HCT116 (cell line): ENCODE results near the gene MATN3. TPM values are rescaled to one million over a fixed set of nuclear protein-coding genes. Genes with fewer than 3 reads are reported as not detected.

Source experiments
- ATAC-seq: fragments of 200-7000 bp; cut with Tn5 transposase; 2 replicates; pipeline ENCODE4 v1.9.1; 2020; ENCODE audit warnings: mild to moderate bottlenecking, moderate library complexity
- BruUV-seq: library from RNA; stranded (reverse); fragments of 400-500 nt; replicated peaks from 2 replicates; lab custom pipeline; 2021; lab: Mats Ljungman, UMichigan
- CTCF ChIA-PET: fragments of 300-600 bp; sonication (Branson Sonifier 250); formaldehyde crosslinking; loops from one replicate; lab custom pipeline; 2021; ENCODE audit warnings: antibody characterized with exemption; lab: Charles Lee
- POLR2A ChIA-PET: fragments of 300-600, 350-600 bp; sonication (Branson Sonifier 250); formaldehyde crosslinking; loops from one replicate; lab custom pipeline; 2021; ENCODE audit warnings: antibody characterized with exemption; lab: Charles Lee
- RAD21 ChIA-PET, 2 experiments: fragments of 300-600 bp; sonication (Branson Sonifier 250); formaldehyde crosslinking; loops; one replicate each; lab custom pipeline; 2023; ENCODE audit warnings: low total read pairs in 2 of 2; ENCODE audit not compliant: uncharacterized antibody in 2 of 2, unreplicated experiment in 2 of 2, low non-redundant PET in 1 of 2; lab: Charles Lee
- DNase-seq: peaks from one replicate; pipeline ENCODE4 v3.0.0-alpha.2; 2010; ENCODE audit warnings: low read depth, low spot score
- H2AFZ ChIP-seq: fragments of 200-600 bp; shearing (Covaris generic), sonication (generic); 2 replicates; pipeline ENCODE4 v1.6.1; 2017; ENCODE audit warnings: low read depth, mixed run types, mixed read lengths, antibody characterized with exemption, low read length; ENCODE audit not compliant: poor library complexity, severe bottlenecking
- H3K27ac ChIP-seq: 2 replicates; pipeline ENCODE4 v1.5.1; 2012; ENCODE audit warnings: low read depth, low read length
- H3K27me3 ChIP-seq: fragments of 200-600 bp; sonication (generic); 2 replicates; pipeline ENCODE4 v1.6.1; 2016; ENCODE audit warnings: mixed run types, low read length, mixed read lengths; ENCODE audit not compliant: insufficient read depth
- H3K36me3 ChIP-seq, 2 experiments: fragments of 200-500 bp in 1 of 2; fragments of 200-600 bp in 1 of 2; sonication (Bioruptor generic) in 1 of 2; sonication (generic) in 1 of 2; 2 replicates each; pipeline versions ENCODE4 v1.5.1 to v1.6.1; 2014 to 2016; ENCODE audit warnings: low read length in 2 of 2, inconsistent platforms in 1 of 2, mixed read lengths in 1 of 2, mixed run types in 1 of 2; ENCODE audit not compliant: insufficient read depth in 2 of 2, control insufficient read depth in 1 of 2
- H3K4me1 ChIP-seq, 2 experiments: fragments of 200-600 bp in 1 of 2; sonication (generic) in 1 of 2; 2 replicates each; pipeline versions ENCODE4 v1.5.1 to v1.6.1; 2012 to 2017; ENCODE audit warnings: low read length in 2 of 2, inconsistent platforms in 1 of 2, mild to moderate bottlenecking in 1 of 2, mixed read lengths in 1 of 2, mixed run types in 1 of 2, moderate library complexity in 1 of 2; ENCODE audit not compliant: insufficient read depth in 2 of 2, control insufficient read depth in 1 of 2
- H3K4me2 ChIP-seq: fragments of 200-600 bp; sonication (generic); 2 replicates; pipeline ENCODE4 v1.6.1; 2017; ENCODE audit warnings: mixed run types, low read length, mixed read lengths
- H3K4me3 ChIP-seq, 2 experiments: fragments of 200-600 bp in 1 of 2; sonication (generic) in 1 of 2; replicated peaks in 1 of 2; 2 replicates each; pipeline ENCODE4 v1.5.1; 2011 to 2016; ENCODE audit warnings: low read length in 2 of 2, control low read depth in 1 of 2, low read depth in 1 of 2, mild to moderate bottlenecking in 1 of 2, mixed read lengths in 1 of 2, mixed run types in 1 of 2
- H3K79me2 ChIP-seq: fragments of 200-600 bp; sonication (generic); 2 replicates; pipeline ENCODE4 v1.6.1; 2017; ENCODE audit warnings: mild to moderate bottlenecking, mixed run types, low read length, moderate library complexity, mixed read lengths; ENCODE audit not compliant: insufficient read depth
- H3K9ac ChIP-seq: fragments of 200-600 bp; sonication (generic); 2 replicates; pipeline ENCODE4 v1.6.1; 2016; ENCODE audit warnings: low read length, mixed read lengths
- H3K9me2 ChIP-seq: fragments of 200-600 bp; sonication (generic), shearing (Covaris generic); 2 replicates; pipeline ENCODE4 v1.6.1; 2017; ENCODE audit warnings: mixed run types, mild to moderate bottlenecking, moderate library complexity; ENCODE audit not compliant: insufficient read depth
- H3K9me3 ChIP-seq, 2 experiments: fragments of 200-500 bp in 1 of 2; fragments of 200-600 bp in 1 of 2; sonication (Bioruptor generic) in 1 of 2; sonication (generic) in 1 of 2; 2 replicates each; pipeline ENCODE4 v1.6.1; 2014 to 2017; ENCODE audit warnings: low read length in 2 of 2, mixed read lengths in 2 of 2, inconsistent platforms in 1 of 2, low read depth in 1 of 2, mild to moderate bottlenecking in 1 of 2, mixed run types in 1 of 2, moderate library complexity in 1 of 2; ENCODE audit not compliant: control insufficient read depth in 1 of 2, insufficient read depth in 1 of 2
- H4K20me1 ChIP-seq: fragments of 200-600 bp; sonication (generic), shearing (Covaris generic); 2 replicates; pipeline ENCODE4 v1.6.1; 2017; ENCODE audit warnings: mixed run types, mild to moderate bottlenecking, moderate library complexity; ENCODE audit not compliant: insufficient read depth
- CEBPB ChIP-seq: IDR thresholded peaks from 2 replicates; pipeline ENCODE4 v1.6.1; 2012; ENCODE audit warnings: low read depth
- EZH2 ChIP-seq: fragments of 200-600 bp; sonication (generic); IDR thresholded peaks from 2 replicates; pipeline ENCODE4 v1.6.1; 2017; ENCODE audit warnings: antibody characterized with exemption, mixed run types
- EZH2phosphoT487 ChIP-seq: fragments of 200-600 bp; IDR thresholded peaks from 2 replicates; pipeline ENCODE4 v1.6.1; 2018; ENCODE audit warnings: antibody characterized with exemption, borderline replicate concordance
- FOSL1 ChIP-seq: IDR thresholded peaks from 2 replicates; pipeline ENCODE4 v1.6.1; 2012; ENCODE audit warnings: low read depth
- JUND ChIP-seq: IDR thresholded peaks from 2 replicates; pipeline ENCODE4 v1.6.1; 2012
- POLR2A ChIP-seq: IDR thresholded peaks from 2 replicates; pipeline ENCODE4 v1.7.0; 2011; ENCODE audit warnings: borderline replicate concordance; ENCODE audit not compliant: insufficient read depth, insufficient read length; ENCODE audit errors: extremely low read depth
- POLR2AphosphoS5 ChIP-seq: IDR thresholded peaks from 2 replicates; pipeline ENCODE4 v1.6.1; 2011; ENCODE audit warnings: mild to moderate bottlenecking, low read depth, low read length, moderate library complexity
- SIN3A ChIP-seq: IDR thresholded peaks from 2 replicates; pipeline ENCODE4 v1.6.1; 2012; ENCODE audit warnings: low read depth
- SP1 ChIP-seq: IDR thresholded peaks from 2 replicates; pipeline ENCODE4 v1.6.1; 2012; ENCODE audit warnings: low read depth
- YY1 ChIP-seq: IDR thresholded peaks from 2 replicates; pipeline ENCODE4 v1.6.1; 2011; ENCODE audit warnings: low read length, low read depth, moderate library complexity, mild to moderate bottlenecking; ENCODE audit not compliant: insufficient replicate concordance; ENCODE audit errors: extremely low read depth
- ZNF274 ChIP-seq: fragments of 200-500 bp; sonication (Bioruptor generic); IDR thresholded peaks from 2 replicates; pipeline ENCODE4 v1.6.1; 2014; ENCODE audit warnings: mild to moderate bottlenecking, low read depth, low read length, inconsistent platforms
- intact Hi-C: fragments of 100-400 bp; cut with micrococcal nuclease; formaldehyde crosslinking; loops from 2 replicates; pipeline ENCODE4 v1.10.0; 2022
- total RNA-seq: library from RNA; stranded (reverse); gene quantifications from one replicate; pipeline ENCODE4 v1.2.1, GENCODE V29; 2021; ENCODE audit not compliant: unreplicated experiment
- TF ChIP-seq, protein P1 (sequence below): IDR thresholded peaks from 2 replicates; pipeline ENCODE4 v1.6.1; 2012
- TF ChIP-seq, protein P2 (sequence below), 3 experiments: fragments of 200-600 bp in 1 of 3; sonication (generic) in 1 of 3; IDR thresholded peaks in 2 of 3; conservative IDR thresholded peaks in 1 of 3; 2 replicates each; pipeline ENCODE4 v1.5.1; 2012 to 2017; ENCODE audit warnings: low read depth in 2 of 3, low read length in 2 of 3, antibody characterized with exemption in 1 of 3, borderline replicate concordance in 1 of 3, control low read depth in 1 of 3, mild to moderate bottlenecking in 1 of 3, mixed read lengths in 1 of 3, mixed run types in 1 of 3, moderate library complexity in 1 of 3; ENCODE audit not compliant: insufficient read depth in 1 of 3
- TF ChIP-seq, protein P3 (sequence below): IDR thresholded peaks from 2 replicates; pipeline ENCODE4 v1.6.1; 2012; ENCODE audit warnings: low read depth

MATN3 gene
- total RNA-seq, 1 experiment from 2014 or later = not detected

DNA sequence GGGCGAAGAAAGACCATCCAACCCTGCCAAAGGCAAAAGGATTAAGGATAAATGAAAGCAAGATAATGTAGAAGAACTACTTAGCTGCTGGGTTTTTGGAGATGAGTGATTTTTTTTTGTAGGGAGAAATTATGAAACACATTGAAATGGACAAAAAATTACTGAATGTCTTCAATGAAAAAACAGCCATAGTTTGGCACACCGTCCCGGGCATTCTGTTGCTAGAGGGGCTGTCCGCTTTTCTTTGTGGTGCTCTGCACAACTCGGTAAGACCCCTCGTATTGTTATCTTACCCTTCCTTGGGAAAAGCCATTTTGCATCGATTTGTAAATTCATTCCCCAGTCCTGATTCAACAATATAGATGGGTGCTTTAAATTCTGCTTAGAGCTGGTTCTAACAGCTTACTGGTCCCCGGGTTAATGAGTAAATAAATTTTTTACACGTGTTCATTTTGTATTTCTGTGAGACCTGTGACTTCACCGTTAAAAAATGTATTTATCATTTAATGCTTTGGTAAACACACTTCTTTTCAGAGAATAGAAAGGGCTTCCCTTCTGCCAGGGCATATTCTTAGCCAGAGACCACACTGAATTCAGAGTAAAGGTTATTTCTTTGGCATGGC, 39.9 kb upstream of the MATN3 start:
- H3K27me3 ChIP-seq = no peaks in the 10 kb centered on the region
- H3K79me2 ChIP-seq = peaks cover 40% of the 10 kb centered on the region
- POLR2A ChIA-PET = interaction anchor here (1.0 to 1.4 kb wide), 3 partner anchors 9 to 41 kb away, joined by 4 to 5 read pairs (median 4); no protein-coding TSS in a partner anchor
- RAD21 ChIA-PET = no interaction called here
- H3K9me2 ChIP-seq = no peaks in the 10 kb centered on the region
- intact Hi-C loops = no loop called here
- peaks cover 8 to 22% of the 10 kb centered on the region in 2 experiments for H3K4me1 ChIP-seq
- no peaks in the 10 kb centered on the region for H3K36me3 ChIP-seq
- no peak for DNase-seq
- TSS peak; percentile 98 for BruUV-seq
- CTCF ChIA-PET = interaction anchor here (1.0 kb wide), 2 partner anchors 10 to 37 kb away, joined by 4 read pairs; no protein-coding TSS in a partner anchor
- H3K27ac ChIP-seq = peak overlapping the region; percentile 81
- peak overlapping the region; percentile 85 for H3K9ac ChIP-seq
- peak overlapping the region; percentile 5 for H2AFZ ChIP-seq
- TF ChIP-seq, protein P1, sequence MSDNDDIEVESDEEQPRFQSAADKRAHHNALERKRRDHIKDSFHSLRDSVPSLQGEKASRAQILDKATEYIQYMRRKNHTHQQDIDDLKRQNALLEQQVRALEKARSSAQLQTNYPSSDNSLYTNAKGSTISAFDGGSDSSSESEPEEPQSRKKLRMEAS = no peak
- TF ChIP-seq CEBPB (no peak), ZNF274 (no peak), FOSL1 (no peak), SIN3A (no peak), POLR2A (no peak), JUND (no peak), POLR2AphosphoS5 (no peak), EZH2 (no peak), SP1 (no peak), EZH2phosphoT487 (no peak), YY1 (no peak)
- TF ChIP-seq, protein P2, sequence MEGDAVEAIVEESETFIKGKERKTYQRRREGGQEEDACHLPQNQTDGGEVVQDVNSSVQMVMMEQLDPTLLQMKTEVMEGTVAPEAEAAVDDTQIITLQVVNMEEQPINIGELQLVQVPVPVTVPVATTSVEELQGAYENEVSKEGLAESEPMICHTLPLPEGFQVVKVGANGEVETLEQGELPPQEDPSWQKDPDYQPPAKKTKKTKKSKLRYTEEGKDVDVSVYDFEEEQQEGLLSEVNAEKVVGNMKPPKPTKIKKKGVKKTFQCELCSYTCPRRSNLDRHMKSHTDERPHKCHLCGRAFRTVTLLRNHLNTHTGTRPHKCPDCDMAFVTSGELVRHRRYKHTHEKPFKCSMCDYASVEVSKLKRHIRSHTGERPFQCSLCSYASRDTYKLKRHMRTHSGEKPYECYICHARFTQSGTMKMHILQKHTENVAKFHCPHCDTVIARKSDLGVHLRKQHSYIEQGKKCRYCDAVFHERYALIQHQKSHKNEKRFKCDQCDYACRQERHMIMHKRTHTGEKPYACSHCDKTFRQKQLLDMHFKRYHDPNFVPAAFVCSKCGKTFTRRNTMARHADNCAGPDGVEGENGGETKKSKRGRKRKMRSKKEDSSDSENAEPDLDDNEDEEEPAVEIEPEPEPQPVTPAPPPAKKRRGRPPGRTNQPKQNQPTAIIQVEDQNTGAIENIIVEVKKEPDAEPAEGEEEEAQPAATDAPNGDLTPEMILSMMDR (IDR thresholded peaks at IDR 0.05 in 2 of 3, conservative IDR thresholded peaks at IDR 0.05 in 1 of 3; ENCODE audit: borderline replicate concordance in 1 of 3, insufficient read depth in 1 of 3, low read depth in 2 of 3, low read length in 2 of 3) = no peak
- TF ChIP-seq, protein P3, sequence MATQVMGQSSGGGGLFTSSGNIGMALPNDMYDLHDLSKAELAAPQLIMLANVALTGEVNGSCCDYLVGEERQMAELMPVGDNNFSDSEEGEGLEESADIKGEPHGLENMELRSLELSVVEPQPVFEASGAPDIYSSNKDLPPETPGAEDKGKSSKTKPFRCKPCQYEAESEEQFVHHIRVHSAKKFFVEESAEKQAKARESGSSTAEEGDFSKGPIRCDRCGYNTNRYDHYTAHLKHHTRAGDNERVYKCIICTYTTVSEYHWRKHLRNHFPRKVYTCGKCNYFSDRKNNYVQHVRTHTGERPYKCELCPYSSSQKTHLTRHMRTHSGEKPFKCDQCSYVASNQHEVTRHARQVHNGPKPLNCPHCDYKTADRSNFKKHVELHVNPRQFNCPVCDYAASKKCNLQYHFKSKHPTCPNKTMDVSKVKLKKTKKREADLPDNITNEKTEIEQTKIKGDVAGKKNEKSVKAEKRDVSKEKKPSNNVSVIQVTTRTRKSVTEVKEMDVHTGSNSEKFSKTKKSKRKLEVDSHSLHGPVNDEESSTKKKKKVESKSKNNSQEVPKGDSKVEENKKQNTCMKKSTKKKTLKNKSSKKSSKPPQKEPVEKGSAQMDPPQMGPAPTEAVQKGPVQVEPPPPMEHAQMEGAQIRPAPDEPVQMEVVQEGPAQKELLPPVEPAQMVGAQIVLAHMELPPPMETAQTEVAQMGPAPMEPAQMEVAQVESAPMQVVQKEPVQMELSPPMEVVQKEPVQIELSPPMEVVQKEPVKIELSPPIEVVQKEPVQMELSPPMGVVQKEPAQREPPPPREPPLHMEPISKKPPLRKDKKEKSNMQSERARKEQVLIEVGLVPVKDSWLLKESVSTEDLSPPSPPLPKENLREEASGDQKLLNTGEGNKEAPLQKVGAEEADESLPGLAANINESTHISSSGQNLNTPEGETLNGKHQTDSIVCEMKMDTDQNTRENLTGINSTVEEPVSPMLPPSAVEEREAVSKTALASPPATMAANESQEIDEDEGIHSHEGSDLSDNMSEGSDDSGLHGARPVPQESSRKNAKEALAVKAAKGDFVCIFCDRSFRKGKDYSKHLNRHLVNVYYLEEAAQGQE = no peak
- H3K4me3 ChIP-seq = peak overlapping the region; percentile 82 to 85
- no peak for ATAC-seq
- no peaks in the 10 kb centered on the region for H4K20me1 ChIP-seq
- H3K4me2 ChIP-seq = peak overlapping the region; percentile 83
- no peaks in the 10 kb centered on the region for H3K9me3 ChIP-seq
